ENCODE measurements around the gene SEMA4C. TPM values are rescaled to one million over a fixed set of nuclear protein-coding genes. Genes with fewer than 3 reads are reported as not detected.

Gene SEMA4C
- total RNA-seq, 1 donor from 2014 or later, result 24.3 TPM

GRCh38 chr2:96895746-96896651 is 26.1 kb upstream of the SEMA4C start:
- Histone ChIP-seq H3K4me3 (no peak overlapping the region), H3K4me1 (peaks cover 36% of the 10 kb centered on the region), H3K27ac (no peak overlapping the region), H3K27me3 (ENCODE audit: low read depth) (no peaks in the 10 kb centered on the region), H3K36me3 (no peaks in the 10 kb centered on the region), H3K9me3 (no peaks in the 10 kb centered on the region)
- DNase-seq (no peak), ATAC-seq (peak; percentile 44 to 54)
- intact Hi-C loops (cut with DNase I), result no loop called here
- no peak for TF ChIP-seq CTCF (IDR thresholded peaks at IDR 0.05)

GRCh38 chr2:96895032-96895745 is 25.3 kb upstream of the SEMA4C start:
- no peaks in the 10 kb centered on the region for H3K27me3 ChIP-seq (ENCODE audit: low read depth)
- TF ChIP-seq CTCF (IDR thresholded peaks at IDR 0.05), result no peak
- H3K9me3 ChIP-seq, result no peaks in the 10 kb centered on the region
- ATAC-seq (peak; percentile 4 to 47), DNase-seq (no peak)
- no peaks in the 10 kb centered on the region for H3K36me3 ChIP-seq
- no peak overlapping the region for H3K4me3 ChIP-seq
- H3K27ac ChIP-seq, result no peak overlapping the region
- peaks cover 44% of the 10 kb centered on the region for H3K4me1 ChIP-seq
- intact Hi-C loops (cut with DNase I), result no loop called here

- no peak overlapping the region for H3K27ac ChIP-seq
- H3K4me3 ChIP-seq, result no peak overlapping the region
- H3K27me3 ChIP-seq (ENCODE audit: low read depth), result no peaks in the 10 kb centered on the region
- no peak for TF ChIP-seq CTCF (IDR thresholded peaks at IDR 0.05)
- H3K9me3 ChIP-seq, result no peaks in the 10 kb centered on the region
- peaks cover 46% of the 10 kb centered on the region for H3K4me1 ChIP-seq
- no peak for DNase-seq
- H3K36me3 ChIP-seq, result no peaks in the 10 kb centered on the region
- ATAC-seq, result no peak
- intact Hi-C loops (cut with DNase I), result no loop called here
Measured at GRCh38 chr2:96894151-96894531, 24.3 kb upstream of the SEMA4C start.

- H3K27me3 ChIP-seq (ENCODE audit: low read depth), result no peaks in the 10 kb centered on the region
- DNase-seq (no peak), ATAC-seq (no peak)
- H3K4me1 ChIP-seq, result peaks cover 46% of the 10 kb centered on the region
- no peaks in the 10 kb centered on the region for H3K9me3 ChIP-seq
- H3K27ac ChIP-seq, result no peak overlapping the region
- intact Hi-C loops (cut with DNase I), result no loop called here
- no peak overlapping the region for H3K4me3 ChIP-seq
- H3K36me3 ChIP-seq, result no peaks in the 10 kb centered on the region
- TF ChIP-seq CTCF (IDR thresholded peaks at IDR 0.05), result no peak
Measured at GRCh38 chr2:96893289-96894150, 23.6 kb upstream of the SEMA4C start.
